ENCODE measurements around the gene DNAH8. TPM values are rescaled to one million over a fixed set of nuclear protein-coding genes. Genes with fewer than 3 reads are reported as not detected.

The DNAH8 gene
- total RNA-seq, 1 experiment from 2014 or later: not detected

DNA sequence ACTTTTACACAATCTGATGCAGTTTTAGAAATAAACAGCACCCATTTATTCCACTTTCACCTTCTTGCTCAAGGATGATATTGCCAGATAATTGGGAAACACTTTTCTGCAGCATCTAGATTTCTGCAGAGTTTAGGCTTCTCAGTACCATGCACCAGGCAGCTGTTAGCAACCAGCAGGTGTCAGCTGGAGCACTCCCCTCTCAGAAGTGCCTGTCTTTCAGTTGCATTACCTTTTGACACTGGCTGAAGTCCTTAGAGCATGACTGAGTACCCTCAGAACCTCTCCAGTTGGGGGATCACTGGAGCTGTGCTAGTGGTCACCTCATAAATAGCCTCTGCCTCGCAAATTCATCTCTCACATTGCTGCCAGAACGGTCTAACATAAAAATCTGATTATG, 91.2 kb downstream of the DNAH8 start:
- H3K4me2 ChIP-seq (ENCODE audit: low read depth, low read length, poor library complexity, severe bottlenecking): no peak overlapping the region
- H3K4me1 ChIP-seq (ENCODE audit: low read length): peaks cover 8% of the 10 kb centered on the region
- H3K79me2 ChIP-seq (ENCODE audit: low read length): no peaks in the 10 kb centered on the region
- no peak overlapping the region for H3K4me3 ChIP-seq (ENCODE audit: low read length)
- no peaks in the 10 kb centered on the region for H3K36me3 ChIP-seq (ENCODE audit: insufficient read depth, low read length)
- H2AFZ ChIP-seq (ENCODE audit: low read length): no peak overlapping the region
- no peaks in the 10 kb centered on the region for H3K9me2 ChIP-seq (replicated peaks; ENCODE audit: insufficient read depth, low read length)
- H3K9ac ChIP-seq (ENCODE audit: low read length): no peak overlapping the region
- no peak for DNase-seq
- no peaks in the 10 kb centered on the region for H4K20me1 ChIP-seq (ENCODE audit: insufficient read depth, low read depth, low read length)
- H3K9me3 ChIP-seq (ENCODE audit: low read length): no peaks in the 10 kb centered on the region
- no peaks in the 10 kb centered on the region for H3K27me3 ChIP-seq (ENCODE audit: low read length)
- no peak overlapping the region for H3K27ac ChIP-seq (ENCODE audit: low read length)

GRCh38 chr6:38806833-38807232, 91.7 kb downstream of the DNAH8 start:
- no peaks in the 10 kb centered on the region for H3K9me2 ChIP-seq (replicated peaks; ENCODE audit: insufficient read depth, low read length)

DNA sequence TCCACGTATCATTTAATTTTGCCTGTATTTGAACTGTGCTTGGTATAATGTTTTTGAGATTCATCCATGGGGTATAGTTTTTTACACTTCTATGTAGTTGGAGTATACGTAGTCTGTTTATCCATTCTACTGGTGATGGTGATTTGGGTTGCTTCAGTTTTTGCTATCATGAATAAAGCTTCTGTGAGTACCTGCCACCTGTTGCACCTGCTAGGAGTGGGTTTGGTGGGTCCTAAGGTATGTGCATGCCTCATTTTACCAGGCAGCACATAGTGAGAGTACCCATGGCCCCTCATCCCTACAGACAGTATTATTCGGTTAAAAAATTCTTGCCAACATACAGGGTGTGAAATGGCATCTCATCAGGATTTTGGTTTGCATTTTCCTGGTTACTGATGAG, 92.9 kb downstream of the DNAH8 start:
- H3K4me3 ChIP-seq (ENCODE audit: low read length): no peak overlapping the region
- no peaks in the 10 kb centered on the region for H3K36me3 ChIP-seq (ENCODE audit: insufficient read depth, low read length)
- no peaks in the 10 kb centered on the region for H3K9me3 ChIP-seq (ENCODE audit: low read length)
- no peaks in the 10 kb centered on the region for H3K27me3 ChIP-seq (ENCODE audit: low read length)
- H3K27ac ChIP-seq (ENCODE audit: low read length): no peak overlapping the region
- H3K4me2 ChIP-seq (ENCODE audit: low read depth, low read length, poor library complexity, severe bottlenecking): no peak overlapping the region
- no peaks in the 10 kb centered on the region for H3K79me2 ChIP-seq (ENCODE audit: low read length)
- H4K20me1 ChIP-seq (ENCODE audit: insufficient read depth, low read depth, low read length): no peaks in the 10 kb centered on the region
- peaks cover 8% of the 10 kb centered on the region for H3K4me1 ChIP-seq (ENCODE audit: low read length)
- H2AFZ ChIP-seq (ENCODE audit: low read length): no peak overlapping the region
- no peaks in the 10 kb centered on the region for H3K9me2 ChIP-seq (replicated peaks; ENCODE audit: insufficient read depth, low read length)
- no peak overlapping the region for H3K9ac ChIP-seq (ENCODE audit: low read length)
- no peak for DNase-seq

More at GRCh38 chr6:38806833-38807232, 91.7 kb downstream of the DNAH8 start:
- Histone ChIP-seq H3K4me3 (ENCODE audit: low read length) (no peak overlapping the region), H3K9ac (ENCODE audit: low read length) (no peak overlapping the region), H3K4me1 (ENCODE audit: low read length) (peaks cover 8% of the 10 kb centered on the region), H2AFZ (ENCODE audit: low read length) (no peak overlapping the region), H3K27ac (ENCODE audit: low read length) (no peak overlapping the region), H3K27me3 (ENCODE audit: low read length) (no peaks in the 10 kb centered on the region), H3K9me3 (ENCODE audit: low read length) (no peaks in the 10 kb centered on the region), H3K79me2 (ENCODE audit: low read length) (no peaks in the 10 kb centered on the region), H4K20me1 (ENCODE audit: insufficient read depth, low read depth, low read length) (no peaks in the 10 kb centered on the region), H3K36me3 (ENCODE audit: insufficient read depth, low read length) (no peaks in the 10 kb centered on the region), H3K4me2 (ENCODE audit: low read depth, low read length, poor library complexity, severe bottlenecking) (no peak overlapping the region)
- DNase-seq: no peak

- Histone ChIP-seq H3K79me2 (ENCODE audit: low read length) (no peaks in the 10 kb centered on the region), H3K4me3 (ENCODE audit: low read length) (no peak overlapping the region), H3K27me3 (ENCODE audit: low read length) (no peaks in the 10 kb centered on the region), H3K9ac (ENCODE audit: low read length) (no peak overlapping the region), H2AFZ (ENCODE audit: low read length) (no peak overlapping the region), H3K9me3 (ENCODE audit: low read length) (no peaks in the 10 kb centered on the region), H3K4me2 (ENCODE audit: low read depth, low read length, poor library complexity, severe bottlenecking) (no peak overlapping the region), H4K20me1 (ENCODE audit: insufficient read depth, low read depth, low read length) (no peaks in the 10 kb centered on the region), H3K27ac (ENCODE audit: low read length) (no peak overlapping the region), H3K9me2 (replicated peaks; ENCODE audit: insufficient read depth, low read length) (no peaks in the 10 kb centered on the region), H3K4me1 (ENCODE audit: low read length) (no peaks in the 10 kb centered on the region), H3K36me3 (ENCODE audit: insufficient read depth, low read length) (no peaks in the 10 kb centered on the region)
- no peak for DNase-seq
Measured at GRCh38 chr6:38813041-38813823, 98.1 kb downstream of the DNAH8 start.

DNA sequence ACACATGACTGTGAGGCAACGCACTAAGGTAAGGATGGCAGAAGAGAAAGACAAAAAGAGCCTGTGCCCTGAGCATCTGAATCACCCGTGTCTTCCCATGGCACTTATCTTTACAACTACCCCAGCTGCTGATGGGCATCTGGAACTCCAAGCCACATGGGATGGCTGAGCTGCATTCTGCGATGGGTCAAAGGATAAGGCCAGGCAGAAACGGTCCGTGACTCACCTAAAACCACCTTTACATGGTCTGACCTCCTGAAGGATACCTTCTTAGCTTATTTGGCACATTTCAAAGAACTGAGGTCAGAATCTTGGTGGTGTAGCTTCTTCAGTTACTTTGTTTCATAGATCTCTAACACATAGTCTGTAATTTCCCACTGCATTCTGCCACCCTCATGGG, 99.7 kb downstream of the DNAH8 start:
- Histone ChIP-seq H3K27me3 (ENCODE audit: low read length) (no peaks in the 10 kb centered on the region), H3K9ac (ENCODE audit: low read length) (no peak overlapping the region), H3K36me3 (ENCODE audit: insufficient read depth, low read length) (no peaks in the 10 kb centered on the region), H3K79me2 (ENCODE audit: low read length) (no peaks in the 10 kb centered on the region), H3K4me3 (ENCODE audit: low read length) (no peak overlapping the region), H3K27ac (ENCODE audit: low read length) (no peak overlapping the region), H4K20me1 (ENCODE audit: insufficient read depth, low read depth, low read length) (no peaks in the 10 kb centered on the region), H2AFZ (ENCODE audit: low read length) (no peak overlapping the region), H3K9me3 (ENCODE audit: low read length) (no peaks in the 10 kb centered on the region), H3K9me2 (replicated peaks; ENCODE audit: insufficient read depth, low read length) (no peaks in the 10 kb centered on the region), H3K4me2 (ENCODE audit: low read depth, low read length, poor library complexity, severe bottlenecking) (no peak overlapping the region), H3K4me1 (ENCODE audit: low read length) (no peaks in the 10 kb centered on the region)
- no peak for DNase-seq

DNA sequence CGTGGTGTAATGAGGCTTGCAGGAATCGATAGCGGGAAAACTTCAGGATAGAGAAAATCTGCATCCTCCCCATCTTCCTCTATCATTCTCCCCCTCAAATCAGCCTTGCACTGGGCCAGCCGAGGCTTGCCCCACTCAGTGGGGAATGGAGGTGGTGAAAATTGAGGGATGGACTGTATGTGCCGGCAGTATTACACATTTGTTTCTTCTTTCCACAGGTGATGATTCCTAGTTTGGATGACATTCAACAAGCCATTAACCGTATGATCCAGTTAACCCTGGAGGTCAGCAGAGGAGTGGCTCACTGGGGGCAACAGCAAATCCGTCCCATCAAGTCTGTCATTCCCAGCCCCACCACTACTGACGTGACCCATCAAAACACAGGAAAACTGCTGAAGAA, 100.1 kb downstream of the DNAH8 start:
- Histone ChIP-seq H3K9ac (ENCODE audit: low read length) (no peak overlapping the region), H3K27ac (ENCODE audit: low read length) (no peak overlapping the region), H3K36me3 (ENCODE audit: insufficient read depth, low read length) (no peaks in the 10 kb centered on the region), H3K27me3 (ENCODE audit: low read length) (no peaks in the 10 kb centered on the region), H3K9me2 (replicated peaks; ENCODE audit: insufficient read depth, low read length) (no peaks in the 10 kb centered on the region), H3K4me3 (ENCODE audit: low read length) (no peak overlapping the region), H3K4me2 (ENCODE audit: low read depth, low read length, poor library complexity, severe bottlenecking) (no peak overlapping the region), H3K9me3 (ENCODE audit: low read length) (no peaks in the 10 kb centered on the region), H3K79me2 (ENCODE audit: low read length) (no peaks in the 10 kb centered on the region), H4K20me1 (ENCODE audit: insufficient read depth, low read depth, low read length) (no peaks in the 10 kb centered on the region), H3K4me1 (ENCODE audit: low read length) (no peaks in the 10 kb centered on the region), H2AFZ (ENCODE audit: low read length) (no peak overlapping the region)
- DNase-seq: no peak

- Histone ChIP-seq H3K36me3 (ENCODE audit: insufficient read depth, low read length) (no peaks in the 10 kb centered on the region), H3K27me3 (ENCODE audit: low read length) (no peaks in the 10 kb centered on the region), H3K9me2 (replicated peaks; ENCODE audit: insufficient read depth, low read length) (no peaks in the 10 kb centered on the region), H3K4me2 (ENCODE audit: low read depth, low read length, poor library complexity, severe bottlenecking) (no peak overlapping the region), H3K9me3 (ENCODE audit: low read length) (no peaks in the 10 kb centered on the region), H2AFZ (ENCODE audit: low read length) (no peak overlapping the region), H3K79me2 (ENCODE audit: low read length) (no peaks in the 10 kb centered on the region), H3K4me3 (ENCODE audit: low read length) (no peak overlapping the region), H3K27ac (ENCODE audit: low read length) (no peak overlapping the region), H4K20me1 (ENCODE audit: insufficient read depth, low read depth, low read length) (no peaks in the 10 kb centered on the region), H3K9ac (ENCODE audit: low read length) (no peak overlapping the region), H3K4me1 (ENCODE audit: low read length) (no peaks in the 10 kb centered on the region)
- no peak for DNase-seq
Measured at GRCh38 chr6:38818691-38819090, 103.6 kb downstream of the DNAH8 start.

DNA sequence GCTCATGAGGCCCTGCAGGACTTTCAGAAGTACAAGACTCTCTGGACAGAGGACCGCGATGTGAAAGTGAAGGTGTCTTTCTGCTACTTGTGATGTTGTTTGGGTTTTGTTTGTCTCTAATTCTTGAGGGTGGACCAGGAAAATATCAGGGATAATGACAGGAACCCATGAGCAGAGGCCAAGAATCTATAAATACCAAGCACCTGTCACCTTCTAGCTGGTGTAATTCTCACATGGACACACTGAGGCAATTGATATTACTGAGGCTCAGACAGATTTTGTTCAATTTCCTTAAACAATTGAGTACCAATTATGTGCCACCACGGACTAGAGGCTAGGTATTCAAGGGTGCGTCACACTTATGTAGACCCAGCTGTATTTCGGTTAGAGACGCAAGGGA, 107.9 kb downstream of the DNAH8 start:
- H3K9ac ChIP-seq (ENCODE audit: low read length): no peak overlapping the region

More for the DNA sequence above, 107.9 kb downstream of the DNAH8 start:
- H2AFZ ChIP-seq (ENCODE audit: low read length): no peak overlapping the region
- H3K27ac ChIP-seq (ENCODE audit: low read length): no peak overlapping the region
- no peaks in the 10 kb centered on the region for H3K4me1 ChIP-seq (ENCODE audit: low read length)
- H4K20me1 ChIP-seq (ENCODE audit: insufficient read depth, low read depth, low read length): no peaks in the 10 kb centered on the region
- no peaks in the 10 kb centered on the region for H3K9me3 ChIP-seq (ENCODE audit: low read length)
- no peak for DNase-seq
- H3K4me3 ChIP-seq (ENCODE audit: low read length): no peak overlapping the region
- H3K36me3 ChIP-seq (ENCODE audit: insufficient read depth, low read length): no peaks in the 10 kb centered on the region
- no peaks in the 10 kb centered on the region for H3K9me2 ChIP-seq (replicated peaks; ENCODE audit: insufficient read depth, low read length)
- H3K4me2 ChIP-seq (ENCODE audit: low read depth, low read length, poor library complexity, severe bottlenecking): no peak overlapping the region
- no peaks in the 10 kb centered on the region for H3K27me3 ChIP-seq (ENCODE audit: low read length)
- H3K79me2 ChIP-seq (ENCODE audit: low read length): no peaks in the 10 kb centered on the region

All from Karpas-422 (cell line).